Activated T-helper 1 cell treated with Interleukin-2 at 50 U/mL for 16 hours (primary cell): ENCODE measurements around the gene SIGLEC9.

Experiments used
- DNase-seq: peaks from one replicate; pipeline ENCODE4 v3.0.0-alpha.2; 2020; ENCODE audit warnings: low read depth

SIGLEC9 gene

GRCh38 chr19:51124729-51125128 is at the start of gene SIGLEC9:
Gene SIGLEC9 (plus strand): TSS chr19:51124906. CDS start chr19:51124975, 69 bp downstream.
- no peak for DNase-seq

GRCh38 chr19:51075998-51076397 is 48.7 kb upstream of the SIGLEC9 start:
- DNase-seq, result no peak

GRCh38 chr19:51076631-51077213 is 48.0 kb upstream of the SIGLEC9 start:
- DNase-seq, result no peak

- DNase-seq, result no peak
These were observed 46.6 kb upstream of the SIGLEC9 start for GRCh38 chr19:51078104-51078503.

GRCh38 chr19:51078731-51079130 is 46.0 kb upstream of the SIGLEC9 start:
- no peak for DNase-seq

- no peak for DNase-seq
These were observed 45.1 kb upstream of the SIGLEC9 start for GRCh38 chr19:51079481-51080110.

GRCh38 chr19:51081476-51081875 is 43.2 kb upstream of the SIGLEC9 start:
- DNase-seq, result no peak

- DNase-seq, result no peak
These were observed 42.1 kb upstream of the SIGLEC9 start, which contains the start of gene KLK14 for GRCh38 chr19:51082611-51083010. Gene KLK14 (minus strand): TSS chr19:51082887. CDS start chr19:51082614, 273 bp downstream.

- no peak for DNase-seq
These were observed 41.5 kb upstream of the SIGLEC9 start for GRCh38 chr19:51083181-51083580.

- no peak for DNase-seq
These were observed 40.9 kb upstream of the SIGLEC9 start for GRCh38 chr19:51083783-51084182.

- no peak for DNase-seq
These were observed 40.2 kb upstream of the SIGLEC9 start for GRCh38 chr19:51084505-51084904.

GRCh38 chr19:51086153-51086850 is 38.4 kb upstream of the SIGLEC9 start:
- DNase-seq, result no peak

GRCh38 chr19:51089786-51090185 is 34.9 kb upstream of the SIGLEC9 start:
- no peak for DNase-seq

- no peak for DNase-seq
These were observed 34.2 kb upstream of the SIGLEC9 start for GRCh38 chr19:51090471-51090870.

GRCh38 chr19:51091126-51091525 is 33.6 kb upstream of the SIGLEC9 start:
- DNase-seq, result no peak

- no peak for DNase-seq
These were observed 32.5 kb upstream of the SIGLEC9 start for GRCh38 chr19:51091895-51092873.

GRCh38 chr19:51093101-51093500 is 31.6 kb upstream of the SIGLEC9 start:
- no peak for DNase-seq

GRCh38 chr19:51093510-51094345 is 31.0 kb upstream of the SIGLEC9 start:
- DNase-seq, result no peak

- DNase-seq, result no peak
These were observed 29.9 kb upstream of the SIGLEC9 start for GRCh38 chr19:51094696-51095279.

GRCh38 chr19:51096473-51097165 is 28.1 kb upstream of the SIGLEC9 start:
- no peak for DNase-seq
